HepG2 (cell line): Measurements from ENCODE around the gene IRX3.

Experiments
- ATF1 ChIP-seq: IDR thresholded peaks from 2 replicates; pipeline ENCODE4 v1.6.1; 2016; ENCODE audit warnings: mild to moderate bottlenecking, control low read depth
- CTCF ChIP-seq: sonication (generic); formaldehyde crosslinking; IDR thresholded peaks from 2 replicates; pipeline ENCODE4 v1.5.0; 2020; ENCODE audit warnings: mild to moderate bottlenecking, missing genetic modification reagents, moderate library complexity
- FOXM1 ChIP-seq: sonication (generic); formaldehyde crosslinking; IDR thresholded peaks from 2 replicates; pipeline ENCODE4 v1.5.0; 2020; ENCODE audit warnings: missing genetic modification reagents
- NR2F2 ChIP-seq: IDR thresholded peaks from 2 replicates; pipeline ENCODE4 v1.6.1; 2012; ENCODE audit warnings: low read depth, inconsistent platforms, borderline replicate concordance
- POLR2A ChIP-seq, 2 experiments: IDR thresholded peaks; 2 replicates each; pipeline ENCODE4 v1.6.1; 2011; ENCODE audit warnings: low read depth in 2 of 2, low read length in 2 of 2, mild to moderate bottlenecking in 1 of 2, moderate library complexity in 1 of 2; ENCODE audit not compliant: insufficient read depth in 1 of 2
- POLR2AphosphoS5 ChIP-seq: IDR thresholded peaks from 2 replicates; pipeline ENCODE4 v1.6.1; 2012; ENCODE audit warnings: low read depth, low read length
- TCF7L2 ChIP-seq: IDR thresholded peaks from 2 replicates; pipeline ENCODE4 v1.6.1; 2011; ENCODE audit warnings: mild to moderate bottlenecking, low read depth, low read length, moderate library complexity
- U2AF1 ChIP-seq: fragments of 200-400 bp; formaldehyde crosslinking; optimal IDR thresholded peaks from 2 replicates; pipeline ENCODE3; 2017; ENCODE audit warnings: mild to moderate bottlenecking, low read depth, low read length
- ZBTB33 ChIP-seq: sonication (generic); formaldehyde crosslinking; IDR thresholded peaks from 2 replicates; pipeline ENCODE4 v1.4.0; 2020; ENCODE audit warnings: missing genetic modification reagents
- ZNF234 ChIP-seq: sonication (generic); formaldehyde crosslinking; conservative IDR thresholded peaks from 2 replicates; pipeline ENCODE4 v1.5.1; 2020; ENCODE audit warnings: mild to moderate bottlenecking, missing genetic modification reagents
- ZNF451 ChIP-seq: sonication (generic); formaldehyde crosslinking; IDR thresholded peaks from 2 replicates; pipeline ENCODE4 v1.5.0; 2020; ENCODE audit warnings: mild to moderate bottlenecking, missing genetic modification reagents
- ZZZ3 ChIP-seq: sonication (generic); formaldehyde crosslinking; IDR thresholded peaks from 2 replicates; pipeline ENCODE4 v1.4.0; 2020; ENCODE audit warnings: missing genetic modification reagents, mild to moderate bottlenecking, borderline replicate concordance
- TF ChIP-seq, protein P1 (sequence below): sonication (generic); formaldehyde crosslinking; IDR thresholded peaks from 2 replicates; pipeline ENCODE4 v1.8.0; 2022; ENCODE audit warnings: missing genetic modification reagents, low read depth, mild to moderate bottlenecking, borderline replicate concordance
- TF ChIP-seq, protein P2 (sequence below): sonication (generic); formaldehyde crosslinking; IDR thresholded peaks from 2 replicates; pipeline ENCODE4 v1.5.1; 2020; ENCODE audit warnings: mild to moderate bottlenecking, missing genetic modification reagents, moderate library complexity

GRCh38 chr16:54280751-54281150 lies 5.8 kb downstream of the IRX3 start:
- no peak for TF ChIP-seq NR2F2
- no peak for TF ChIP-seq CTCF
- TF ChIP-seq, protein P1, sequence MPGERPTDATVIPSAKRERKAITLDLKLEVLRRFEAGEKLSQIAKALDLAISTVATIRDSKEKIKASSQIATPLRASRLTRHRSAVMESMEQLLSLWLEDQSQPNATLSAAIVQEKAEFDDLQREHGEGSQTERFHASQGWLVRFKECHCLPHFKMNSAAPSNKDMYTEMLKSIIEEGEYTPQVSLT (CRISPR knock-in tag), result no peak
- no peak for TF ChIP-seq ZNF234 (CRISPR knock-in tag)
- TF ChIP-seq POLR2A (IDR thresholded peaks at IDR 0.05; ENCODE audit: insufficient read depth in 1 of 2, low read depth in 2 of 2, low read length in 2 of 2), result peak in 1 of 2 experiments; percentile 23; a peak in 3 of 4 replicates
- no peak for TF ChIP-seq ZZZ3
- TF ChIP-seq, protein P2, sequence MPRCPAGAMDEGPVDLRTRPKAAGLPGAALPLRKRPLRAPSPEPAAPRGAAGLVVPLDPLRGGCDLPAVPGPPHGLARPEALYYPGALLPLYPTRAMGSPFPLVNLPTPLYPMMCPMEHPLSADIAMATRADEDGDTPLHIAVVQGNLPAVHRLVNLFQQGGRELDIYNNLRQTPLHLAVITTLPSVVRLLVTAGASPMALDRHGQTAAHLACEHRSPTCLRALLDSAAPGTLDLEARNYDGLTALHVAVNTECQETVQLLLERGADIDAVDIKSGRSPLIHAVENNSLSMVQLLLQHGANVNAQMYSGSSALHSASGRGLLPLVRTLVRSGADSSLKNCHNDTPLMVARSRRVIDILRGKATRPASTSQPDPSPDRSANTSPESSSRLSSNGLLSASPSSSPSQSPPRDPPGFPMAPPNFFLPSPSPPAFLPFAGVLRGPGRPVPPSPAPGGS (CRISPR knock-in tag), result no peak
- TF ChIP-seq ZNF451 (CRISPR knock-in tag), result no peak
- no peak for TF ChIP-seq ZBTB33 (CRISPR knock-in tag)
- no peak for TF ChIP-seq U2AF1
- no peak for TF ChIP-seq POLR2AphosphoS5
- no peak for TF ChIP-seq FOXM1
- TF ChIP-seq ATF1 (CRISPR knock-in tag), result no peak
- TF ChIP-seq TCF7L2, result no peak
